Lower lobe of right lung (tissue), 2 donors: Measurements from ENCODE around the gene LIMK1. TPM values are rescaled to one million over a fixed set of nuclear protein-coding genes. Genes with fewer than 3 reads are reported as not detected.

ENCODE experiments used
- ATAC-seq, 2 donors: fragments of 200-7000 bp; cut with Tn5 transposase; one replicate each; pipeline ENCODE4 v1.9.1; 2020 to 2022; ENCODE audit warnings: mild to moderate bottlenecking in 2 of 2, moderate library complexity in 2 of 2
- DNase-seq: peaks from one replicate; pipeline ENCODE4 v3.0.0-alpha.2; 2020
- H3K27ac ChIP-seq: fragments of 200-600 bp; one replicate; pipeline ENCODE4 v1.8.0; 2022
- H3K27me3 ChIP-seq: fragments of 200-600 bp; one replicate; pipeline ENCODE4 v1.8.0; 2022; ENCODE audit warnings: low read depth
- H3K36me3 ChIP-seq: fragments of 200-600 bp; one replicate; pipeline ENCODE4 v1.8.0; 2022; ENCODE audit warnings: mild to moderate bottlenecking
- H3K4me1 ChIP-seq: fragments of 200-600 bp; one replicate; pipeline ENCODE4 v1.8.0; 2022
- H3K4me3 ChIP-seq: fragments of 200-600 bp; one replicate; pipeline ENCODE4 v1.8.0; 2022; ENCODE audit warnings: mild to moderate bottlenecking
- H3K9me3 ChIP-seq: fragments of 200-600 bp; one replicate; pipeline ENCODE4 v1.8.0; 2022
- intact Hi-C: fragments of 100-400 bp; cut with DNase I; formaldehyde crosslinking; loops from one replicate; pipeline ENCODE4 v1.11.0; 2022
- total RNA-seq: library from RNA; stranded (reverse); fragmentation: NEBNext Ultra II Directional; extraction: Animal tissue kit (Norgen Biotek cat#: 25700); gene quantifications from one replicate; pipeline ENCODE4 v1.2.1, GENCODE V29; 2021
- TF ChIP-seq, protein P1 (sequence below): fragments of 200-600 bp; IDR thresholded peaks from one replicate; pipeline ENCODE4 v1.8.0; 2022; ENCODE audit warnings: antibody characterized with exemption, mild to moderate bottlenecking
- donor health status: DM: no; HTN: yes; CAD: no; lungs with severe emphysema.

The LIMK1 gene
- total RNA-seq, 1 donor from 2014 or later: 48.6 TPM

DNA sequence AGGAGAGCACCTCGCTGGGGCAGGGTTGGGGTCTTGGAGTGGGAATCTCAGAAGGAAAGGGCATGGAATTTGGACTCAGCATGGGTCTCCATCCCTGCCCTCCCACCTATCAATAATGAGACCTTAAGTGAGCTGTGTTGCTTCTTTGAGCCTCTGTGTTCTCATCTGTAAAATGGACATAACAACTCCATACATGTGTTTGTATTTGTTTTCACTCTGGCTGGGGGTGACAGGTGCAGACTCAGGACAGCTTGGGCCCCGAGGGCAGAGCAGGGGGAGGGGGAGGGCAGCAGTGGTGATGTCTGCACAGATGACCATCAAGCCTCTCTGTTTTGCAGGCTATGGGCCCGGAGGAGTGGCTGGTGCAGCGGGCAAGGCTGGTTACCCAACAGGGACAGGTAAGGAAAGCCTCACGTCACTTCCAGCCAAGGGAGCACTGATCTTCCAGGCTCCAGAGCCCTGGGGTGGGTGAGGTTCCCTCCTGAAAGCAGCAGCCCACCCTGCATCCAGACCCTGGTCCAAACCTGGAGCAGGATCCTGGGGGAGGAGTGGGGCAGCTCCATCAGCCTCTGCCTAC lies 35.7 kb upstream of the LIMK1 start:
- no peak for ATAC-seq
- peak; percentile 32 for DNase-seq
- no peaks in the 10 kb centered on the region for H3K27me3 ChIP-seq
- TF ChIP-seq, protein P1, sequence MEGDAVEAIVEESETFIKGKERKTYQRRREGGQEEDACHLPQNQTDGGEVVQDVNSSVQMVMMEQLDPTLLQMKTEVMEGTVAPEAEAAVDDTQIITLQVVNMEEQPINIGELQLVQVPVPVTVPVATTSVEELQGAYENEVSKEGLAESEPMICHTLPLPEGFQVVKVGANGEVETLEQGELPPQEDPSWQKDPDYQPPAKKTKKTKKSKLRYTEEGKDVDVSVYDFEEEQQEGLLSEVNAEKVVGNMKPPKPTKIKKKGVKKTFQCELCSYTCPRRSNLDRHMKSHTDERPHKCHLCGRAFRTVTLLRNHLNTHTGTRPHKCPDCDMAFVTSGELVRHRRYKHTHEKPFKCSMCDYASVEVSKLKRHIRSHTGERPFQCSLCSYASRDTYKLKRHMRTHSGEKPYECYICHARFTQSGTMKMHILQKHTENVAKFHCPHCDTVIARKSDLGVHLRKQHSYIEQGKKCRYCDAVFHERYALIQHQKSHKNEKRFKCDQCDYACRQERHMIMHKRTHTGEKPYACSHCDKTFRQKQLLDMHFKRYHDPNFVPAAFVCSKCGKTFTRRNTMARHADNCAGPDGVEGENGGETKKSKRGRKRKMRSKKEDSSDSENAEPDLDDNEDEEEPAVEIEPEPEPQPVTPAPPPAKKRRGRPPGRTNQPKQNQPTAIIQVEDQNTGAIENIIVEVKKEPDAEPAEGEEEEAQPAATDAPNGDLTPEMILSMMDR: no peak
- no peaks in the 10 kb centered on the region for H3K9me3 ChIP-seq
- H3K4me3 ChIP-seq: no peak overlapping the region
- peaks cover 6% of the 10 kb centered on the region for H3K4me1 ChIP-seq
- intact Hi-C loops: no loop called here
- peaks cover 62% of the 10 kb centered on the region for H3K36me3 ChIP-seq
- no peak overlapping the region for H3K27ac ChIP-seq

DNA sequence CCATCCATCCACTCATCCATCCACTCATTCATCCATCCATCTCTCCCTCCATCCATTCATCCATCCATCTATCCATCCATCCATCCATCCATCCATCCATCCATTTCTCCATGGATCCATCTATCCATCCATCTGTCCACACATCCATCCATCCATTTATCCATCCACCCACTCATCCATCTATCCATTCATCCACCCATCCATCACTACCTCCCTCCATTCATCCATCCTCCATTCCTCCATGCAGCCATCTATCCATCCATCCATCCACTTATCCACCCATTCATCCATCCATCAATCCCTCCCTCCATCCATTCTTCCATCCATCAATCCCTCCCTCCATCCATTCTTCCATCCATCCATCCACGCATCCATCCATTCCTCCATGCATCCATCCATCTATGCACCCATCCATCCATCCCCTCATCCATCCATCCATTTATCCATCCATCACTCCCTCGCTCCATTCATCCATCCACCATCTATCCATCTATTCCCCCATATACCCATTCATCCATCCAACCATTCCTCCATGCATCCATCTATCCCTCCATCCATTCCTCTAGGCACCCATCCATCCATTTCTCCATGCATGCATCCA lies 34.5 kb upstream of the LIMK1 start:
- intact Hi-C loops: no loop called here

DNA sequence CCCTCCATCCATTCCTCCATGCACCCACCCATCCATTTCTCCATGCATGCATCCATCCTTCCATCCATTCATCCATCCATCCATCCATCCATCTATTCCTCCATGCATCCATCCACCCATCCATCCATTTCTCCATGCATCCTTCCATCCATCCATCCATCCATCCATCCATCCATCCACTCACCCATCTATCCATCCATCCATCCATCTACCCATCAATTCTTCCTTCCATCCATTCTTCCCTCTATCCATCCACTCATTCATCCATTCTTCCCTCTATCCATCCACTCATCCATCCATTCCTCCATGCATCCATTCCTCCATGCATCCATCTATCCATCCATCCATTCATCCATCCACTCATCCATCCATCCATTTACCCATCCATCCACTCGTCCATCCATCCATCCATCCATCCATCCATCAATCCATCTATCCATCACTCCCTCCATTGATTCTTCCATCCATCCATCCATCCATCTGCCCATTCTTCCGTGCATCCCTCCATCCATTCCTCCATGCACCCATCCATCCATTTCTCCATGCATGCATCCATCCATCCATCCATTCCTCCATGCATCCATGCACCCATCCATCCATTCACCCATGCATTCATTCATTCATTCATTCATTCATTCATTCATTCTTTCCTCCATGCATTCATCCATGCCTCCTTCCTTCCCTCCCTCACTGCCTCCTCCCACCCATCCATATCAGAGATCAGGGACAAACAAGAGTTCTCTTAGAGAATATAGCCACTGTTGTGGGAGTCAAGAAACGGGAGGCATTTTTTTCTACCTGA lies 33.4 kb upstream of the LIMK1 start:
- ATAC-seq (no peak), DNase-seq (no peak)
- Histone ChIP-seq H3K27me3 (no peaks in the 10 kb centered on the region), H3K9me3 (no peaks in the 10 kb centered on the region), H3K4me3 (no peak overlapping the region), H3K27ac (no peak overlapping the region), H3K4me1 (peaks cover 6% of the 10 kb centered on the region), H3K36me3 (peaks cover 70% of the 10 kb centered on the region)
- TF ChIP-seq, protein P1: no peak
- intact Hi-C loops: no loop called here

More for the DNA sequence above, 34.5 kb upstream of the LIMK1 start:
- H3K27ac ChIP-seq: no peak overlapping the region
- H3K36me3 ChIP-seq: peaks cover 67% of the 10 kb centered on the region
- H3K4me1 ChIP-seq: peaks cover 6% of the 10 kb centered on the region
- H3K9me3 ChIP-seq: no peaks in the 10 kb centered on the region
- no peak for DNase-seq
- no peak overlapping the region for H3K4me3 ChIP-seq
- ATAC-seq: no peak
- TF ChIP-seq, protein P1: no peak
- no peaks in the 10 kb centered on the region for H3K27me3 ChIP-seq

DNA sequence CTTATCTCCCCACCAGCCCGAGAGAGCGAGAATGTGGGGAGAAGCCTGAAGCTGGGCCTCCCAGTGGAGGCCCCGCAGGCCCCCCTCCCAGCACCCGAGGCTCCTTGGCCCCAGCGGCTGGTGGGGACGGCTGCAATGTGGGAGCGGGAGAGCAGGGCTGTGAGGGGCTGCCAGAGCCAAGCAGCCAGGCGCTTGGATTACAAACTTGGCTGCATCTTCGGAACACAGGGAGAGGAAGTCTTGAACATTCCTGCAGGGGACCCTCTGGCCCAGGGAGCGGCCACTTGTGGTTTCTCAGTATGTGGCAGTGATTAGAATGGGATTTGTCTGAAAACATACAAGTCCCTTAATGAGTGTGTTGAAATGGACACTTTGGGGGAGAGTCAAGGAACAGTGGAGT lies 32.4 kb upstream of the LIMK1 start:
- Histone ChIP-seq H3K9me3 (no peaks in the 10 kb centered on the region), H3K4me3 (no peak overlapping the region), H3K27ac (peak overlapping the region; percentile 18), H3K36me3 (peaks cover 70% of the 10 kb centered on the region), H3K27me3 (no peaks in the 10 kb centered on the region), H3K4me1 (peaks cover 6% of the 10 kb centered on the region)
- peak in 1 of 2 donors; percentile 62 for ATAC-seq
- peak; percentile 54 for DNase-seq
- intact Hi-C loops: no loop called here
- TF ChIP-seq, protein P1: no peak

DNA sequence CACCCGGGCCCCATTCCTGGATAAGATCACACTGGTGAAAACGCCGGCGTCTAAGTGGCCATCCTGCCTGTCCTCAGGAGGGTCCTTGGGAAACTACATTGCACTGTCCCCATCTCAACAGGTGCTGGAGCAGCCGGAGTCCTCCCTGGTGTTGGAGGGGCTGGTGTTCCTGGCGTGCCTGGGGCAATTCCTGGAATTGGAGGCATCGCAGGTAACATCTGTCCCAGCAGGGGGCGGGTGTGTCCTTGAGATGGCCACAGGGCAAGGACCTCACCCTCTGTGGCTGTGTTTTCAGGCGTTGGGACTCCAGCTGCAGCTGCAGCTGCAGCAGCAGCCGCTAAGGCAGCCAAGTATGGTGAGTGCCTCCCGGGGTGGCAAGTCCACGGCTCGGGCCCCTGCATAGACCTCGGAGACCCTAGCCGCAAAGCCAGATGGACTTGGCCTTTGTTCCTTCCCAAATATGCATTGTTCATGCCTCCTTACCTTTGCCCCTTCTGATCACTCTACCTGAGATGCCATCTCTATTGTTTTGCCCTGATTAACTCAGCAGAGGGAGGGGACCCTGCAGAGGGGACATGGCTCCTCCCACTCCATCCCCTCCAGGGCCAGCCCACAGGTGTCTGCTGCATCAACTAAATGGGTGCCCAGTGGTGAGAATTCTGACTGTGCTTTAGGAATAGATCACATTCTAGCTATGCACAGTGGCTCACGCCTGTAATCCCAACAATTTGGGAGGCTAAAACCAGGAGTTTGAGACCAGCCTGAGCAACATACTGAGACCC lies 31.8 kb upstream of the LIMK1 start:
- intact Hi-C loops: no loop called here
- Histone ChIP-seq H3K36me3 (peaks cover 64% of the 10 kb centered on the region), H3K27me3 (no peaks in the 10 kb centered on the region), H3K27ac (peak overlapping the region; percentile 18), H3K9me3 (no peaks in the 10 kb centered on the region), H3K4me1 (peaks cover 6% of the 10 kb centered on the region), H3K4me3 (no peak overlapping the region)
- ATAC-seq: peak; percentile 37 to 50
- peak; percentile 54 for DNase-seq
- TF ChIP-seq, protein P1: no peak
